NCI-H128 (cell line): ENCODE results near the gene DOCK6.
A peak's percentile ranks its signal among the peaks of the same experiment; 100 is the strongest.
"Not testable (repeated sequence)": the region's sequence is repeated elsewhere in the genome, so short reads cannot be mapped to it uniquely, and the experiment has no call there.

Source experiments
- DNase-seq: peaks from one replicate; lab custom pipeline; 2025; ENCODE audit not compliant: unreplicated experiment; lab: John Stamatoyannopoulos, UW

DOCK6 gene

DNA sequence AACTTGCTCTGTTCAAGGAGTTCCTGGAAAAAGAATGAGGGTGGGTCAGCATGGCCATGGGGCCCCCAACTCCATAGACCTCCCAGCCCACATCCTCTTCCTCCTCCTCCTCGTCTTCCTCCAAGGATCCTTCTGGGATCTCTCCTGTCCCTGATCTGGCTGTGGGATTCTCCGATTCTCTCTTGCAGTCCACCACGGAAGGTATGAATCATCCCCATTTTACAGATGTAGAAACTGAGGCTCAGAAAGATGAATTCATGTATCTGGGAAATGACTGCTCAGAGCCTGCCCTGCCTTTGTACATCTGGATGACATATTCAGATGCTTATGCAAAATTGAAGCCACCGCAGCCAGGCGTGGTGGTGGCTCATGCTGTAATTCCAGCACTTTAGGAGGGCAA, 62.8 kb downstream of the DOCK6 start:
- DNase-seq: no peak

DNA sequence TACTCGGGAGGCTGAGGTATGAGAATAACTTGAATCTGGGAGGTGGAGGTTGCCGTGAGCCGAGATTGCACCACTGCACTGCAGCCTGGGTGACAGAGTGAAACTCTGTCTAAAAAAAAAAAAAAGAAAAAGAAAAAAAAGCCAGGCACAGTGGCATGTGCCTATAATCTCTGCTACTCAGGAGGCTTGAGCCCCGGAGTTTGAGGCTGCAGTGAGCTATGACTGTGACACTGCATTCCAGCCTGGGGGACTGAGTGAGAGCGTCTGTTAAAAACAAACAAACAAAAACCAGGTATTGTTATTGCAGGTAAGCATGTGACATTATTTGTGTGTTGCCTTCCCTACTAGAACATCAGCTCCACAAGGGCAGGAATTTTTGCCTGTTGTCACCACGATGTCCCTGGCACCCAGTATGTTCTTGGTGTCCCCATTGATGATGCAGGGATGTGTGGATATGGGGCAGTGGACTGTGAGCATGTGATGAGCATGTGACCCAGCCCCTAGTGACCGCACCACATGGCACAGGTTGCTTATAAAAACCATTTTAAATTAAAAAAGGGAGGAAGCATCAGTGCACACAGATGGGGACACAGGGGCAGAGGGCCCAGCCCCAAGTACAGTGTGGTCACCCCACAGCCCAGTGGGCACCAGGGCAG, 63.4 kb downstream of the DOCK6 start:
- DNase-seq: no peak

GRCh38 chr19:11198175-11198534, 64.2 kb downstream of the DOCK6 start:
- no peak for DNase-seq

DNA sequence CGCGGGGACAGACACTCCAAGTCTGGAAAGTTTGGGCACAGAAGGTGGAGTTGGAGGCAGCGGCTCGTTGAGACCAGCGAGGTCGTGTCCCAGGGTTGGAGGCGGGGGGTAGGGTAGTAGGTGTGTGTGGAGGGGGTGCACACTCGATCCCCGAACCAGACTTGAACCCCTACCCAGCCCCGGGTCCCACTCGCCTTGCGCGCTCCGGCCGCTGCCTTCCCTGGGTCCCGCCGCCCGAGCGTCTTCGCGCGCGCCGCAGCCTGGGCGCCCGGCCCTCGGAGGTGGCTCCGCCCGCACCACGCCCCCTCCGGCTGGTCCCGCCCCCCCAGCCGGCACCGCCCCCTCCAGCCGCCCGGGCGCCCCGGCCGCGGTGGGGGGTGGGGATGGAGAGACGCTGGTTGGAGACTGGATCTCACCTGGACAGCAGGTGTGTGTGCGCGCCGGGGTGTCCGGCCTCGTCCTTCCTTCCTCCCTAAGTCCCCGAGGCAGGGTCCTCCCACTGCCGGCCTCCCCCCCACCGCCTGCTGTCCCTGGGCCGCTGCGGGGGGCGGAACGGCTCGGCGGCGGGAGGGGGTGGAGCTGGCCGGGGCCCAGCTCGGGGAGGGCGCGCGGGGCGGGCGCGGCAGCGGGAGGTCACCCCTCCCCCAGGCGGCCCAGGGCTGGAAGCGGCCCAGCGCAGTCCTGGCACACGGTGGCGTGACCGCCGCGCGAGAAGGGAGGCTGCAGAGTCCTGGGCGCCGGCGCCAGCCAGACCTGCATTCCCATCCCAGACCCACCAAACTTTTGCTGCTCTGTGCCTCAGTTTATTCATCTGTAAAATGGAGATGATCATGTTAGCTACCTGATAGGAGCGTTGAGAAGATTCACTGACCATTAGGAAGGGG, 64.8 kb downstream of the DOCK6 start, which contains the start of gene KANK2:
TSS of gene KANK2 (minus strand) at position 255 of the 884 bp plus-strand sequence. CDS start 3,034 bp downstream, outside the sequence.
- DNase-seq: peak; percentile 63

DNA sequence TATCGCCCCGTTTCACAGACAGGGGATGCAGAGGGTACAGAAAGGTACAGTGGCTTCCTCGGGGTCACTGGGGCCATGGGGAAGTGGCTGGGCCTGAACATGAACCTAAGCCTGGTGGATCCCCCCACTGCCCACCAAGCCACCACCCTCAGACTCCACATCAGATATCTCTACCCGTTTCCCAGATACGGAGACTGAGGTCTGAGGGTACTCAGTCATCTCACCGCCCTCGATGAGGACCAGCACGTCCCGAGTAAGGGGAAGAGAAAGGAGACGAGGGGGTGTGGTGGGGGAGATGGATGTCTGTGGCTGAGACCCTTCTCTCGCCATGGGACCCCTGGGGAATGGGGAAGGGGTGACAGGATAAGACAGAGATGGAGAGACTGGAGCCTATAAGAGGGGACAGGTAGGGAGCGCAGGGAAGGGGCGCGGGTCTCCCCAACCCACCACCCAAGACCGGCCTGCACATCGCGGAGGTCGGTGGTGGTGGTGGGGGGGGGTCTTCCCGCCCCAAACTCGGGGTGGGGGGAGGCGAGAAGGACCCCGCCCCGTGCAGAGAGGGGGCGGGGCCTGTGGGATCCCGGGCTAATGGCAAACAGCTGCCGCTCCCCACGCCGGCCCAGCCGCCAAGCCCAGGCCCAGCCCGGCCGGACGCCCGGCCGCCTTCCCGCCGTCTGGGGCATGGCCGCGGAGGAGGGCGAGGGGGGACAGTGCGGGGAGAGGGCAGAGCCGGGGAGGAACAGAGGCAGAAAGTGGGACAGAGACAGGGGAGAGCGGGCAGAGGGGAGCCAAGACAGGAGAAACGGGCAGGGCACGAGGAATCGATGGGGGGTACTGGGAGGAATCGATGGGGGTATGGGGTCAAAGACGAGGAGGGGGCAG, 65.7 kb downstream of the DOCK6 start:
- DNase-seq: no peak

DNA sequence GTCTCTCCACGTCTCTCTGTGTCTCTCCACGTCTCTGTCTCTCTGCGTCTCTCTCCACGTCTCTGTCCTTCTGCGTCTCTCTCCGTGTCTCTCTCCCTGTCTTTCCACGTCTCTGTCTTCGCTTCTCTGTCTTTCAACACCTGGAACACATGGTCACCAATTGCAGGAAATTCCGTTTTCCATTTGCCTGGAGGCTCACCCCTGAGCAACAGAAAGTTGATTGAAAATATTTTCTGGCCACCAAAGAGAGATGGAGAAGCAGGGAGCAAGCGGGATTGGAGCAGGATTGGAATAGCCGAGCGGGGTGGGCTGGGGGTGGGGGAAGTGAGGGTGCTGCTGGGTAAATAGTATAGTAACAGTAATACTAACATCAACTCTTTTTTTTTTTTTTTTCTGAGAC, 66.6 kb downstream of the DOCK6 start:
- DNase-seq: no peak

DNA sequence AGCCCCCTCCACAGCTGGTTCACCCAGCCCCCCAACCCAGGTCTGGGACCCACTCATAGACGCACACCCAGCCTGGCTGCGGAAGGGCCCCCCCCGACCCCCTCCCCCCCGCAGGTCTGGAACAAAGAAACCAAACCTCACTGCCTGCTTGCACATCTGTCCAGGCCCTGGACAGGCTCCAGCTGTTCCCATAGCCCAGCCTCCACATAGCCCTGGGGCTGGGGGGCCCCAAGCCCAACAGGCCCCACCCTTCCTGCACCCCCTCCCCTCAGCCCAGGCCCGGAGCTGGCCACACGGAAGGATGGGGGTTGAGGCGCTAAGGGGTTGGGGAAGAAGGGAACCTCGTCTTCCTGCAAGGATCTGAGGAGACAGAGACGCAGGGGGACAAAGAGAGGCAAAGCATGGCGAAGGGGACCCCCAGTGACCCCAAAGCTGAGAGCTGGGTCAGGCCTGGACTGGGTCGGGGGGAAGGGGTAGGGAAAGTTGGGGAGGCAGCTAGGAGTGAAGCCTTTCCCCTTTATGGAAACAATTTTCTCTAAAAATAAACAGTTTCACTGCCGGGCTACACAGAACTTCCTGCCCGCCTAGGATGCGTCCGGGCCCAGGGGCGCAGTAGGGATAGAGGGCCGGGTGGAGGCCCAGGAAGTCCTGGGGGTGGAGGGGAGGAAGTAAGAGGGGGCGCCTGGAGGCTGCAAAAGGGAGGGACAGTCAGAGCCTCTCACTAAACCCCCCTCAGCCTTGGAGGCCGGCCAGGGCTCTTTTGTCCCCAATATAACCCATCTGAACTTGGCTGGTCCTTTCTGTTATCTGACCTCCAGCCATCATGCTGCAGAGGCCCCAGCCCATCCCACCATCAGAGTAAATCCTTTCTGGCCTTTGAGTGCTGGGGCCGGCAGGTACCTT, 67.4 kb downstream of the DOCK6 start:
- DNase-seq: no peak

GRCh38 chr19:11194173-11194572, 68.2 kb downstream of the DOCK6 start:
- DNase-seq: no peak

DNA sequence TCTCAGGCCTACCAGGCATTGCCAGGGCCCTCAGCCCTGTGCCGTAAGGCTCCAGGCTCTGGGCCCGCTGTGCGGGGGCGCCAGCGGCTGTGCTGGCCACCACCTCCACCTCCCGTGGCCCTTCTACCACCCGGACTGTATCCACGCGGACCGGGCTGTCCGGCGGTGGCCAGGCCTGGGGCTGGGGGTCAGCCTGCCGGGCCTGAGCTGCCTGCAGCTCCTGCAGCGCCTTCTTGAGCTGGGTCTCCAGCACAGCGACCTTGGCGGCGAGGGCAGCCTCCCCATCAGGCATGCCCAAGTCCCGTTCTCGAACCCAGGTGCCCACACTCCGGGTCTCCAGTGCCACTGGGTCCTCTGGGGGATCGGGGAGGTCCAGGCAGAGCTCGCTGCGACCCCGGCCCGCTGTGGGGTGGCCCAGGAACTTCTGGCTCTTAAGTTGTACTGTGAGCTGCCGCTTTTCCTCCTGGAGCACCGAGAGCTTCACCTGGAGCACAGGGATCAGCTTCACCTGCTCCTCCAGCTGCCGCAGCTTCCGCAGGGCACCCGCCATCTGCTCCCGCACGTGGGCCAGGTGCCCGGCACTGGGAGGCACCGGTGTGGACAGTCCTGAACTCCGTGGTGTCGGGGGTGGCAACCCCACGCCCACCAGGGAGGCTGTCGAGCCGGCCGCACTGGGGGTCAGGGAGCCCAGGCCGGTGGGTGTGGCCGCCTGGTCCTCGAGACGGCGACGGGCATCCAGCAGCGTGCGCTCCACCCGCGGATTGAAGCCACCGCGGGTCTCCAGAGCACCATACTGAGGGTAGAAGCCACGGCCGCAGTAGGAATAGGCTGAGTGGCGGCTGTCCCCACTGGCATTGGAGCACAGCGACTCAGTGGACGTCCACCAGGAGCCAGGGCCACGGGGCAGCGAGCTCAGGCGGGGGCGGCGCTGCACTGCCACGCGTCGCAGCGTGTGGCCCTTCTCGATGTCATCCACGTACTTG, 69.1 kb downstream of the DOCK6 start:
- no peak for DNase-seq

DNA sequence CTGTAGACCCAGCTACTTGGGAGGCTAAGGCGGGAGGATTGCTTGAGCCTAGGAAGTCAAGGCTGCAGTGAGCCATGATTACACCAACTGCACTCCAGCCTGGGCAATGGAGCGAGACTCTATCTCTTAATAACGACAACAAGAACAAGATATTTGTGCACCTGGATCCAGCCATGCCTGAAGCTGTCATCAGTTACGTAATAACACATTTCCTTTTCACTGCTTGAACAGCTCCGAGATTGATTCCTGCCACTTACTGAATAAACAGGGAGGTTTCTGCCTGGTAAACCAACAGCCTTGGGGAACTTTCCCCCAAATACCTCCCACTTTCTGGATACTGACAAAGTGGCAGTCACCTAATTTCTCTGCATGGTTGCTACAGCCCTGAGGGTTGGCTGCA, 70.4 kb downstream of the DOCK6 start:
- no peak for DNase-seq

DNA sequence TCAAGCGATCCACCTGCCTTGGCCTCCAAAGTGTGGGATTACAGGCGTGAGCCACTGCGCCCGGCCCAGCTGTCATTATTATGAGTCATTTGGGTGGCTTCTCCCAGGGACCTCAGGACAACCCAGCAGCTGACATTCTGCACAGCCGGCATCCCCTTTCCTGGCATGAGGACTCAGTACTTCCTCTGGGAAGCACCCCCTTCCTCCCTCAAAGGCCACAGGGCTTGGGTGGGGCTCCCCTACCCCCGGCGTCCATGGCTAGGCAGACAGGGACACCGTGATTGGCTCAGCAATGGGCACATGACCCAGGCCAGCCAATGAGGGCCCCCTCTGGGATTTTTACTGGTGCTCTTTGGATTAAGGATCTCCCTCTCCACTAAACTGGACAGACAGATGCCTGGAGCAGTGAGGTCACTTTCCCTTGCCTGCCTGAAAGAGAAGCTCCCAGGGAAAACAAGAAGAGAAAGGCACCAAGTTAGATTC, 71.0 kb downstream of the DOCK6 start:
- DNase-seq: no peak

DNA sequence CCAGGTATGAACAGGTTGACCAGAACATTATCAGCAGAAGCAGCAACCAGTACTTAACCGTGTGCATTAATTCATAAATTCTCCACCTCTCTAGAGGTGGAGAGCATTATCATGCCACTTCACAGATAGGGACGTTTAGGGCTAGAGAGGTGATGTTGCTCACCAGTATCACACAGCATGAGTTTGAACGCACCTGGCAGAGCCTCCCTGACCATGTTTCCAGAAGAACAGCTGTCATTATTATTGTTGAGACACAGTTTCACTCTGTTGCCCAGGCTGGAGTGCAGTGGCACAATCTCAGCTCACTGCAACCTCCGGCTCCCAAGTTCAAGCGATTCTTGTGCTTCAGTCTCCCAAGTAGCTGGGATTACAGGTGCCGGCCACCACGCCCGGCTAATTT, 71.8 kb downstream of the DOCK6 start:
- no peak for DNase-seq

GRCh38 chr19:11187441-11187840, 74.9 kb downstream of the DOCK6 start:
- no peak for DNase-seq

- DNase-seq: no peak
These were observed 79.3 kb downstream of the DOCK6 start for GRCh38 chr19:11182994-11183393.

DNA sequence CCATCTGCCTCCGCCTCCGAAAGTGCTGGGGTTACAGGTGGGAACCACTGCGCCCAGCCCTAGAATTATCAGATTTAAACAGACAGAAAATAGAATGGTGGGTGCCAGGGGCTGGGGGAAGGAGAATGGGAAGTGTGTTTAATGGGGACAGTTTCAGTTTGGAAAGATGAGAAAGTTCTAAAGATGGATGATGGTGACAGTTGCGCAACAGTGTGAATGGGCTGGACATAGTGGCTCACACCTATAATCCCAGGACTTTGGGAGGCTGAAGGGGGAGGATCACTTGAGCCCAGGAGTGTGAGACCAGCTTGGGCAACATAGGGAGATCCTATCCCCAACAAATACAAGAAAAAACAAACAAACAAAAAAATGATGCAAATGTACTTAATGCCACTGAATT, 80.8 kb downstream of the DOCK6 start:
- no peak for DNase-seq

GRCh38 chr19:11180975-11181374, 81.3 kb downstream of the DOCK6 start:
- not testable (repeated sequence) for DNase-seq

- no peak for DNase-seq
These were observed 82.0 kb downstream of the DOCK6 start for GRCh38 chr19:11180346-11180745.

DNA sequence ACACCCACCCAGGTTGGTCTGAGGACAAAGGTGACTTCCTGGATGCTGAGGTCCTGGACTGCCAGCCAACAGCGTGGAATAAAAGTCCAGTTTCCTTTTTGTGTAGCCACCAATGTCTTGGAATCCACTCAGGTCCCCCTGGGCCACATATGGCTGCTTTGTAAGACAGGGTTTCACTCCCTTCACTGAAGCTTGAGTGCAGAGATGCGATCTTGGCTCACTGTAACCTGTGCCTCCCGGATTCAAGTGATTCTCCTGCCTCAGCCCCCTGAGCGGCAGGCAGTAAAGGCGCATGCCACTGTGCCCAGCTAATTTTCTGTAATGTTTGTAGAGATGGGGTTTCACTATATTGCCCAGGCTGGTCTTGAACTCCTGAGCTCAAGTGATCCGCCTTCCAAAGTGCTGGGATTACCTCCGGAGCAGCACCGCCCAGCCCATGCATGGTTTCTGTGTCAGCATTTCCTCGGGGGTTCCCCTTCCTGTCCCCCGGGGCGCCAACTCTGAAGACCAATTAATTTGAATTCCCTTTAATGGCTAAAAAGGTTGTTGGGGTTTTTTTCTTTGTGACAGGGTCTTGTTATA, 82.5 kb downstream of the DOCK6 start:
- no peak for DNase-seq

GRCh38 chr19:11179145-11179465, 83.2 kb downstream of the DOCK6 start:
- DNase-seq: not testable (repeated sequence)
